Esophagus squamous epithelium (tissue), 5 donors: ENCODE results near the gene CCDC182. TPM values are rescaled to one million over a fixed set of nuclear protein-coding genes. Genes with fewer than 3 reads are reported as not detected.

Experiments used
- DNase-seq: peaks from one replicate; lab custom pipeline; 2025; lab: John Stamatoyannopoulos, UW
- H3K27ac ChIP-seq, 4 donors: fragments of 200-600 bp; sonication (generic); one replicate each; pipeline ENCODE4 v1.5.1; 2016 to 2019; ENCODE audit warnings: mild to moderate bottlenecking in 1 of 4
- H3K27me3 ChIP-seq, 4 donors: fragments of 200-600 bp; sonication (generic); 1 replicate in 3 of 4; 2 replicates in 1 of 4; pipeline versions ENCODE4 v1.5.1 to v1.6.0; 2017 to 2021; ENCODE audit warnings: antibody characterized with exemption in 1 of 4
- H3K36me3 ChIP-seq, 3 donors: fragments of 200-600 bp; sonication (generic); one replicate each; pipeline ENCODE4 v1.5.1; 2016 to 2019
- H3K4me1 ChIP-seq, 3 donors: fragments of 200-600 bp; sonication (generic); one replicate each; pipeline ENCODE4 v1.5.1; 2017 to 2019
- H3K4me3 ChIP-seq, 4 donors: fragments of 200-600 bp; sonication (generic); 1 replicate in 3 of 4; 2 replicates in 1 of 4; pipeline ENCODE4 v1.5.1; 2016 to 2019; ENCODE audit warnings: mild to moderate bottlenecking in 2 of 4, moderate library complexity in 1 of 4
- H3K9me3 ChIP-seq, 3 donors: fragments of 200-600 bp; sonication (generic); one replicate each; pipeline ENCODE4 v1.5.1; 2016 to 2019
- CTCF ChIP-seq, 6 experiments: fragments of 450-650 bp in 4 of 6; fragments of 200-600 bp in 2 of 6; sonication (generic) in 2 of 6; IDR thresholded peaks; one replicate each; pipeline ENCODE4 v1.5.1; 2016 to 2019; ENCODE audit warnings: antibody characterized with exemption in 6 of 6, mild to moderate bottlenecking in 4 of 6, moderate library complexity in 4 of 6
- POLR2A ChIP-seq, 4 donors: fragments of 450-650 bp; IDR thresholded peaks; one replicate each; pipeline ENCODE4 v1.6.1; 2017; ENCODE audit warnings: antibody characterized with exemption in 4 of 4, mild to moderate bottlenecking in 4 of 4, moderate library complexity in 3 of 4
- WGBS, 2 donors: methylation state at CpG; one replicate each; pipeline ENCODE4 v1.1.5; 2018; 5-methylcytosine and 5-hydroxymethylcytosine counted together
- intact Hi-C: fragments of 100-400 bp; cut with DNase I; formaldehyde crosslinking; loops from one replicate; pipeline ENCODE4 v1.15.0; 2022
- total RNA-seq, 4 donors: library from RNA; depleted of rRNA; stranded (reverse); fragments of >200 nt; gene quantifications; one replicate each; pipeline ENCODE4 v1.1.0, GENCODE V29; 2016
- donor health status: DM: yes; HTN: yes; CAD: no.

The CCDC182 gene
- total RNA-seq, 4 donors from 2014 or later: not detected

- Histone ChIP-seq H3K4me1 (no peaks in the 10 kb centered on the region), H3K36me3 (no peaks in the 10 kb centered on the region), H3K27me3 (peaks cover 0 to 45% (median 0%) of the 10 kb centered on the region in 4 donors), H3K9me3 (no peaks in the 10 kb centered on the region), H3K27ac (no peak overlapping the region), H3K4me3 (no peak overlapping the region)
- DNase-seq: no peak
- intact Hi-C loops: loop anchor here (10.0 kb wide), 2 partner anchors 145 to 605 kb away; no protein-coding TSS in a partner anchor
- 29 to 44% methylated on average over 1 of the region's 1 CpG for WGBS, 2 donors
- TF ChIP-seq POLR2A (IDR thresholded peaks at IDR 0.05): no peak
- peak in 5 of 6 experiments; percentile 10 to 52 (median 26) for TF ChIP-seq CTCF (IDR thresholded peaks at IDR 0.05)
Measured at GRCh38 chr17:57739402-57740234, 5.5 kb downstream of the CCDC182 start.

- intact Hi-C loops: no loop called here
Measured at GRCh38 chr17:57737450-57737849, 7.6 kb downstream of the CCDC182 start.

GRCh38 chr17:57735707-57736106 lies 9.4 kb downstream of the CCDC182 start:
- 68 to 81% methylated on average over 6 of the region's 6 CpGs for whole genome bisulfite sequencing, 2 donors
- intact Hi-C loops: no loop called here
- Histone ChIP-seq H3K4me1 (no peaks in the 10 kb centered on the region), H3K4me3 (no peak overlapping the region), H3K27ac (no peak overlapping the region), H3K36me3 (no peaks in the 10 kb centered on the region), H3K27me3 (peaks cover 0 to 18% (median 0%) of the 10 kb centered on the region in 4 donors), H3K9me3 (no peaks in the 10 kb centered on the region)
- TF ChIP-seq POLR2A (IDR thresholded peaks at IDR 0.05): no peak
- peak in 2 of 6 experiments; percentile 7 to 22 for TF ChIP-seq CTCF (IDR thresholded peaks at IDR 0.05)
- no peak for DNase-seq

More at GRCh38 chr17:57737450-57737849, 7.6 kb downstream of the CCDC182 start:
- TF ChIP-seq POLR2A (IDR thresholded peaks at IDR 0.05) (no peak), CTCF (IDR thresholded peaks at IDR 0.05) (no peak)
- Histone ChIP-seq H3K9me3 (no peaks in the 10 kb centered on the region), H3K4me1 (no peaks in the 10 kb centered on the region), H3K27me3 (peaks cover 0 to 31% (median 0%) of the 10 kb centered on the region in 4 donors), H3K4me3 (no peak overlapping the region), H3K27ac (no peak overlapping the region), H3K36me3 (no peaks in the 10 kb centered on the region)
- DNase-seq: no peak
- WGBS, 2 donors: 53 to 69% methylated on average over 3 of the region's 3 CpGs

- DNase-seq: no peak
- intact Hi-C loops: no loop called here
- Histone ChIP-seq H3K27me3 (peaks cover 0 to 18% (median 0%) of the 10 kb centered on the region in 4 donors), H3K36me3 (no peaks in the 10 kb centered on the region), H3K4me3 (no peak overlapping the region), H3K9me3 (no peaks in the 10 kb centered on the region), H3K4me1 (no peaks in the 10 kb centered on the region), H3K27ac (no peak overlapping the region)
- 70 to 74% methylated on average over 3 of the region's 3 CpGs for WGBS, 2 donors
- no peak for TF ChIP-seq POLR2A (IDR thresholded peaks at IDR 0.05)
- TF ChIP-seq CTCF (IDR thresholded peaks at IDR 0.05): no peak
Measured at GRCh38 chr17:57735230-57735629, 9.9 kb downstream of the CCDC182 start.

GRCh38 chr17:57733085-57733484 lies 12.0 kb downstream of the CCDC182 start:
- H3K4me3 ChIP-seq: no peak overlapping the region
- no peaks in the 10 kb centered on the region for H3K9me3 ChIP-seq
- DNase-seq: no peak
- no peak overlapping the region for H3K27ac ChIP-seq
- H3K4me1 ChIP-seq: no peaks in the 10 kb centered on the region
- peaks cover 0 to 11% (median 0%) of the 10 kb centered on the region in 4 donors for H3K27me3 ChIP-seq
- H3K36me3 ChIP-seq: no peaks in the 10 kb centered on the region
- intact Hi-C loops: no loop called here
- 95 to 98% methylated on average over 2 of the region's 2 CpGs for WGBS, 2 donors
- TF ChIP-seq CTCF (IDR thresholded peaks at IDR 0.05): no peak
- TF ChIP-seq POLR2A (IDR thresholded peaks at IDR 0.05): no peak
